Measurements from ENCODE around the gene COA8.

Gene COA8

DNA sequence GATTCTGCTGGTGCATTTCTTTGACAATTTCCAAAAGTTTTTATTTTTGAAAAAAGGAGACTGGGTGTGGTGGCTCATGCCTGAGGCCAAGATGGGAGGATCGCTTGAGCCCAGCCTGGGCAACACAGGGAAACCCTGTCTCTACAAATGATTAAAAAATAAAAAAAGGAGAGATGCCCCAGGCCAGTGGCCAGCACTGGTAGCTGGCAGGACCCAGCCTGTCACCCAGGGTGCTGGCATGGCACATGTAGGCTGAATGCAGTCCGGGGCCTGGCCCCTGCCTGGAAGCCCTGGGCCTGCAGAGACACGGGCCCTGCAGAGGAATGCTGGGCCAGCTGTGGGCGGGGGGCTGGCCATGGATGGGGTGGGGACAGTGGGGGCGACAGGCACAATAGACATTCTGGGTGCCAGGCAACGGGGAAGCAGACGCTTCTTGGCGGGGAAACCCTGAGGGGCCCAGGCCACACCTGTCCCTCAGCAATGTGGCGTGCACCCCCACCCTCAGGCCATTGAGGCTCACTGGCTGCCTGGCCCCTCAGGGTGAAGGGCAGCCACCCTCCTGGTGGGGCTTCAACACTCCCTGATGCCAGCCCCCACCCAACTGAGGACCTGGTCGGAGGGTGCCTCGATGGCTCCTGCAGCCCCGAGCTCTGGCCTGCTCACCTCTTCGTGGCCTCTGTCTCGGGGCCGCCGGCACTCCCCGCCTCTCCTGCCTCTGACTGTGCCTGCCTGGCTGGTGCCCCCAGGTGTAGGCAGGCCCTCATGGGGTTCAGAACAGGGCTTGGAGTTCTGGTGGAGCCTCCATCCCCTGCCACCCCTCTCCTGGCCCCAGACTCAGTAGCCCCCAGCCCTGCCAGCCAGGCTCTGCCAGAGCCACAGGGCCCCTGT is 21.7 kb upstream of the COA8 start:
- H3K4me3 Mint-ChIP-seq: no peak overlapping the region
- H3K4me1 Mint-ChIP-seq: no peaks in the 10 kb centered on the region
- H3K27ac Mint-ChIP-seq: no peak overlapping the region
- H3K9me3 Mint-ChIP-seq: no peaks in the 10 kb centered on the region
- H3K36me3 Mint-ChIP-seq: peaks cover 6% of the 10 kb centered on the region
- peaks cover 12% of the 10 kb centered on the region for H3K27me3 Mint-ChIP-seq
- no peak for ATAC-seq

- no peak overlapping the region for H3K27ac Mint-ChIP-seq
- H3K36me3 Mint-ChIP-seq: peaks cover 2% of the 10 kb centered on the region
- peaks cover 12% of the 10 kb centered on the region for H3K27me3 Mint-ChIP-seq
- H3K4me3 Mint-ChIP-seq: no peak overlapping the region
- no peak for ATAC-seq
- peaks cover 8% of the 10 kb centered on the region for H3K4me1 Mint-ChIP-seq
- H3K9me3 Mint-ChIP-seq: no peaks in the 10 kb centered on the region
Observed at GRCh38 chr14:103541709-103542604, 20.8 kb upstream of the COA8 start.

- ATAC-seq: no peak
- peaks cover 12% of the 10 kb centered on the region for H3K27me3 Mint-ChIP-seq
- no peak overlapping the region for H3K4me3 Mint-ChIP-seq
- no peak overlapping the region for H3K27ac Mint-ChIP-seq
- peaks cover 8% of the 10 kb centered on the region for H3K4me1 Mint-ChIP-seq
- H3K36me3 Mint-ChIP-seq: no peaks in the 10 kb centered on the region
- no peaks in the 10 kb centered on the region for H3K9me3 Mint-ChIP-seq
Observed at GRCh38 chr14:103542605-103543088, 20.1 kb upstream of the COA8 start.

GRCh38 chr14:103543140-103543539 is 19.6 kb upstream of the COA8 start:
- H3K36me3 Mint-ChIP-seq: no peaks in the 10 kb centered on the region
- no peaks in the 10 kb centered on the region for H3K9me3 Mint-ChIP-seq
- no peak overlapping the region for H3K4me3 Mint-ChIP-seq
- H3K4me1 Mint-ChIP-seq: peaks cover 8% of the 10 kb centered on the region
- H3K27ac Mint-ChIP-seq: no peak overlapping the region
- H3K27me3 Mint-ChIP-seq: peaks cover 12% of the 10 kb centered on the region
- no peak for ATAC-seq

GRCh38 chr14:103543721-103544387 is 18.9 kb upstream of the COA8 start:
- ATAC-seq: no peak

DNA sequence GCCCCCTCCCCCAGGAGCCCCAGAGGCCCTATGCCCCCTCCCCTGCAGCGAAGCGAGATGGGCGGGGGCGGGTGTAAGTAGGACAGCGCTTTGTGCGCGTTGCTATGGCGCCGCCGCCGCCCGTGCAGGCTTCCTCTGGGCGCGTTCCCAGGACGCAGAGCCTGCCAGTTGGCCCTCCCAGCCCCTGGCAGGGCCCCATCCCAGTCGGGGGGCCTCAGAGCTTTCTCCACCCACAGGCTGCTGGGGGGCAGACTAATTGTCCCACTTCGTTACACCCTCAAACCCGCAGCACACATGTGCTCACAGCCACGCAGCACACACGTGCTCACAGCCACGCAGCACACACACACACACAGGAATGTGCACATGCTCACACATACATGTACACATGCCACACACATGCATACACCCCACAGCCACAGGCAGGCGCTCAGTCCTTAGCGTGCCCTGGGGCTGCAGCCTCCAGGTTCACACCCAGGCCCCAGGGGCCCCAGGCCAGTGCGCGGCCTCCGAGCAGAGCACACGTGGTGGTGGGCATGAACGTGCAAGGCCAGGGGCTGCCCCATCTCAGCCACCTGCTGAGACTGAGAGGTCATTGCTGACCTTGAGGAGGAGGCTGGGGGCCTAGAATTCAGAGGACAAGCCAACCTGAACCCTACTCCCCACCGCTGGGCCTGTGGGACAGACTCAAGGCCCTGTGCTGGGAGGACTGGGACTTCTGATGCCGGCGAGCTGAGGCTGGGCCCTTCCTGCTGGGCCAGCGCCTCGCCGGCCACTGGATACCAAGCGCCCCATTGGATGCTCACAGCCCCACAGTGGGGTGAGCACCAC is 18.2 kb upstream of the COA8 start:
- Mint-ChIP-seq H3K9me3 (no peaks in the 10 kb centered on the region), H3K36me3 (no peaks in the 10 kb centered on the region), H3K4me3 (no peak overlapping the region), H3K27ac (no peak overlapping the region), H3K27me3 (peaks cover 12% of the 10 kb centered on the region), H3K4me1 (peaks cover 13% of the 10 kb centered on the region)
- no peak for ATAC-seq

More at GRCh38 chr14:103543721-103544387, 18.9 kb upstream of the COA8 start:
- Mint-ChIP-seq H3K4me3 (no peak overlapping the region), H3K4me1 (peaks cover 13% of the 10 kb centered on the region), H3K9me3 (no peaks in the 10 kb centered on the region), H3K27me3 (peaks cover 12% of the 10 kb centered on the region), H3K36me3 (no peaks in the 10 kb centered on the region), H3K27ac (no peak overlapping the region)

GRCh38 chr14:103545219-103545914 is 17.4 kb upstream of the COA8 start:
- Mint-ChIP-seq H3K4me3 (no peak overlapping the region), H3K27ac (no peak overlapping the region), H3K36me3 (no peaks in the 10 kb centered on the region), H3K4me1 (peaks cover 19% of the 10 kb centered on the region), H3K27me3 (peaks cover 12% of the 10 kb centered on the region), H3K9me3 (no peaks in the 10 kb centered on the region)
- ATAC-seq: no peak

GRCh38 chr14:103545915-103546651 is 16.7 kb upstream of the COA8 start:
- peaks cover 12% of the 10 kb centered on the region for H3K27me3 Mint-ChIP-seq
- no peak overlapping the region for H3K4me3 Mint-ChIP-seq
- H3K9me3 Mint-ChIP-seq: no peaks in the 10 kb centered on the region
- no peaks in the 10 kb centered on the region for H3K36me3 Mint-ChIP-seq
- no peak for ATAC-seq
- H3K4me1 Mint-ChIP-seq: peaks cover 19% of the 10 kb centered on the region
- H3K27ac Mint-ChIP-seq: no peak overlapping the region

- H3K27ac Mint-ChIP-seq: no peak overlapping the region
- H3K9me3 Mint-ChIP-seq: no peaks in the 10 kb centered on the region
- peaks cover 24% of the 10 kb centered on the region for H3K4me1 Mint-ChIP-seq
- peak; percentile 74 for ATAC-seq
- H3K4me3 Mint-ChIP-seq: no peak overlapping the region
- H3K27me3 Mint-ChIP-seq: peaks cover 6% of the 10 kb centered on the region
- no peaks in the 10 kb centered on the region for H3K36me3 Mint-ChIP-seq
Observed at GRCh38 chr14:103546652-103547454, 15.9 kb upstream of the COA8 start.

GRCh38 chr14:103547455-103547940 is 15.3 kb upstream of the COA8 start:
- Mint-ChIP-seq H3K27me3 (no peaks in the 10 kb centered on the region), H3K9me3 (no peaks in the 10 kb centered on the region), H3K4me3 (no peak overlapping the region), H3K4me1 (peaks cover 25% of the 10 kb centered on the region), H3K27ac (no peak overlapping the region), H3K36me3 (peaks cover 4% of the 10 kb centered on the region)
- ATAC-seq: no peak

GRCh38 chr14:103547941-103548462 is 14.8 kb upstream of the COA8 start:
- Mint-ChIP-seq H3K4me3 (no peak overlapping the region), H3K27me3 (no peaks in the 10 kb centered on the region), H3K36me3 (peaks cover 9% of the 10 kb centered on the region), H3K27ac (no peak overlapping the region), H3K9me3 (no peaks in the 10 kb centered on the region), H3K4me1 (peaks cover 25% of the 10 kb centered on the region)
- no peak for ATAC-seq

DNA sequence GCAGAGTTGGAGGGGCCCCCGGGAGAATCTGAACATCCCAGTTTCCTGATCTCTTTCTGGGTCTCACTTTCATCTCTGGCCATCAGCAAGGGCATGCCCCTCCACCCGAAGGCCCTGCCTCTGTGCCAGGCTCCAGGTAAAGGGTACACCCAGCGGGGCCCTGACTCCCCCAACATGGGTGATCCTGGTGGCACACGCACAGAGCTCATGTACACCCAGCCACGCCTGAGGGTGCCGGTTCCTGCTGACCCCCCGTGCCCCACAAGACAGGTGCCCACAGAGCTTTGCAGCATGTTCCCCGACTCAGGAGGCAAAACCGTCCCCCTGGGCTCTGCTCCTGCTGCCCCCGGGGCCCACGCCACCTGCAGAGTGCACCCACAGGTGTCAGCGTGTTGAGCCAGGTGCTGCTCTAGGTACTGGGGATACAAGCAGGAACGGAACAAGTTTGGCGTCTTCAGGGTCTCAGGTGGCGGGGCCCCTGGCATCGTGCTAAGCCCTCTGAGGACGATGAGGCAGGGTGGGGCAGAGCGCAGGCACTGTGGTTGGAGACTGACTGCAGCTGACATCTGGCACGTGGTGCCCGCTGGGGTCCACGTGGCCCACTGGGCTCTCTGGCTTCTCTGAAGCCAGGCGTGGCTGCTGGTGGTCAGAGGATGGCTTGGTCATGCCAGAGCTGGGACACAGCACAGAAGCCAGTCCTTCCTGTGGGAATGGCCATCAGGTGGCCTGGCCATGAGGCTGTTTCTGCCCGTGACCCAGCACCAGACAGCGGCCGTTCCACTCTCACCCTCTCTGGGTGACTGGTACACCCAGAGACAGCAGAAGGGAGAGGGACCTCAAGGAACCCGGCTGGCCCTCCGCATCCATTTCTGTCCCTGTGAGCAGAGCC is 14.1 kb upstream of the COA8 start:
- H3K36me3 Mint-ChIP-seq: peaks cover 9% of the 10 kb centered on the region
- no peak for ATAC-seq
- no peak overlapping the region for H3K4me3 Mint-ChIP-seq
- peaks cover 25% of the 10 kb centered on the region for H3K4me1 Mint-ChIP-seq
- H3K27me3 Mint-ChIP-seq: no peaks in the 10 kb centered on the region
- no peak overlapping the region for H3K27ac Mint-ChIP-seq
- H3K9me3 Mint-ChIP-seq: no peaks in the 10 kb centered on the region

Data from stimulated activated memory B cell treated with anti-CD40 and anti-IgM and Interleukin-4, amounts not matched to agents 10 μg/mL and 1 μg/mL and 100 μg/mL, for 72 hours (primary cell).